Fibroblast of villous mesenchyme (primary cell): ENCODE results near the gene ANTKMT. TPM values are rescaled to one million over a fixed set of nuclear protein-coding genes. Genes with fewer than 3 reads are reported as not detected.

Experiments used
- DNase-seq: peaks from one replicate; pipeline ENCODE4 v3.0.0-alpha.2; 2010; ENCODE audit warnings: low read depth
- H3K4me3 ChIP-seq: 2 replicates; pipeline ENCODE4 v1.5.1; 2011; ENCODE audit warnings: low read depth, mild to moderate bottlenecking, low read length
- total RNA-seq: library from RNA; depleted of rRNA; stranded (reverse); fragments of >200 nt; gene quantifications from 2 replicates; pipeline ENCODE4 v1.2.3, GENCODE V29; 2012
- TF ChIP-seq, protein P1 (sequence below): IDR thresholded peaks from 2 replicates; pipeline ENCODE4 v1.5.1; 2012; ENCODE audit warnings: low read depth, mild to moderate bottlenecking, low read length; ENCODE audit not compliant: insufficient read depth

The ANTKMT gene
- total RNA-seq, 1 donor, result 19.4 TPM

DNA sequence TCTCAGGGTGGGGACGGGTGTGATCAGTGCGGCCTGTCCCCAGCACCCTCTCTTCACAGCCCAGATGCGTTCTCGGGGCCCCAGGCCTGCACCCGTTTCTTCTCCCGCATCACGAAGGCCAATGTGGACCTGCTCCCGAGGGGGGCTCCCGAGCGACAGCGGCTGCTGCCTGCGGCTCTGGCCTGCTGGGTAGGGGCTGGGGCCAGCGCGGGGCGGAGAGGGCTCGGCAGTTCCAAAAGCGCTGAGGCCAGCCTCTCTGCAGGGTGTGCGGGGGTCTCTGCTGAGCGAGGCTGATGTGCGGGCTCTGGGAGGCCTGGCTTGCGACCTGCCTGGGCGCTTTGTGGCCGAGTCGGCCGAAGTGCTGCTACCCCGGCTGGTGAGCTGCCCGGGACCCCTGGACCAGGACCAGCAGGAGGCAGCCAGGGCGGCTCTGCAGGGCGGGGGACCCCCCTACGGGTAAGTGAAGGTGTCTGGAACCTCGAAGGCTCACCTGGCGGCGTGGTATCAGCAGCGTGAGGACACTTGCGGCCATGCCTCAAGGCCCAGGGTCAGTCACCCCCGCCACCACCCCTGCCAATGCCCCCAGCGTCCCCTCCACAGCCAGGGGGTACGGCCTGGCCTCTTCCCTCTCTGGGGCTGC, 44.0 kb downstream of the ANTKMT start:
- TF ChIP-seq, protein P1, sequence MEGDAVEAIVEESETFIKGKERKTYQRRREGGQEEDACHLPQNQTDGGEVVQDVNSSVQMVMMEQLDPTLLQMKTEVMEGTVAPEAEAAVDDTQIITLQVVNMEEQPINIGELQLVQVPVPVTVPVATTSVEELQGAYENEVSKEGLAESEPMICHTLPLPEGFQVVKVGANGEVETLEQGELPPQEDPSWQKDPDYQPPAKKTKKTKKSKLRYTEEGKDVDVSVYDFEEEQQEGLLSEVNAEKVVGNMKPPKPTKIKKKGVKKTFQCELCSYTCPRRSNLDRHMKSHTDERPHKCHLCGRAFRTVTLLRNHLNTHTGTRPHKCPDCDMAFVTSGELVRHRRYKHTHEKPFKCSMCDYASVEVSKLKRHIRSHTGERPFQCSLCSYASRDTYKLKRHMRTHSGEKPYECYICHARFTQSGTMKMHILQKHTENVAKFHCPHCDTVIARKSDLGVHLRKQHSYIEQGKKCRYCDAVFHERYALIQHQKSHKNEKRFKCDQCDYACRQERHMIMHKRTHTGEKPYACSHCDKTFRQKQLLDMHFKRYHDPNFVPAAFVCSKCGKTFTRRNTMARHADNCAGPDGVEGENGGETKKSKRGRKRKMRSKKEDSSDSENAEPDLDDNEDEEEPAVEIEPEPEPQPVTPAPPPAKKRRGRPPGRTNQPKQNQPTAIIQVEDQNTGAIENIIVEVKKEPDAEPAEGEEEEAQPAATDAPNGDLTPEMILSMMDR, result no peak
- no peak overlapping the region for H3K4me3 ChIP-seq

DNA sequence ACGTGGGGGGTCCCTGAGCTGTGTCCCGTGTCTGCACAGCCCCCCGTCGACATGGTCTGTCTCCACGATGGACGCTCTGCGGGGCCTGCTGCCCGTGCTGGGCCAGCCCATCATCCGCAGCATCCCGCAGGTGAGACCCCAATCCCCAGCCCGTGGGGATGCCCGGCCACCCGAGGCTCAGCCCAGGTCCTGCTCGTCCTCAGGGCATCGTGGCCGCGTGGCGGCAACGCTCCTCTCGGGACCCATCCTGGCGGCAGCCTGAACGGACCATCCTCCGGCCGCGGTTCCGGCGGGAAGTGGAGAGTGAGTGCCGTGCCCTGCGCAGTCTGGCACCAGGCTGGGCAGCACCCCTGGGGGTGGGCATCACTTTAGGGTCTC, 44.5 kb downstream of the ANTKMT start:
- TF ChIP-seq, protein P1, result no peak
- H3K4me3 ChIP-seq, result no peak overlapping the region
- no peak for DNase-seq

More for the DNA sequence above, 44.0 kb downstream of the ANTKMT start:
- DNase-seq, result no peak

DNA sequence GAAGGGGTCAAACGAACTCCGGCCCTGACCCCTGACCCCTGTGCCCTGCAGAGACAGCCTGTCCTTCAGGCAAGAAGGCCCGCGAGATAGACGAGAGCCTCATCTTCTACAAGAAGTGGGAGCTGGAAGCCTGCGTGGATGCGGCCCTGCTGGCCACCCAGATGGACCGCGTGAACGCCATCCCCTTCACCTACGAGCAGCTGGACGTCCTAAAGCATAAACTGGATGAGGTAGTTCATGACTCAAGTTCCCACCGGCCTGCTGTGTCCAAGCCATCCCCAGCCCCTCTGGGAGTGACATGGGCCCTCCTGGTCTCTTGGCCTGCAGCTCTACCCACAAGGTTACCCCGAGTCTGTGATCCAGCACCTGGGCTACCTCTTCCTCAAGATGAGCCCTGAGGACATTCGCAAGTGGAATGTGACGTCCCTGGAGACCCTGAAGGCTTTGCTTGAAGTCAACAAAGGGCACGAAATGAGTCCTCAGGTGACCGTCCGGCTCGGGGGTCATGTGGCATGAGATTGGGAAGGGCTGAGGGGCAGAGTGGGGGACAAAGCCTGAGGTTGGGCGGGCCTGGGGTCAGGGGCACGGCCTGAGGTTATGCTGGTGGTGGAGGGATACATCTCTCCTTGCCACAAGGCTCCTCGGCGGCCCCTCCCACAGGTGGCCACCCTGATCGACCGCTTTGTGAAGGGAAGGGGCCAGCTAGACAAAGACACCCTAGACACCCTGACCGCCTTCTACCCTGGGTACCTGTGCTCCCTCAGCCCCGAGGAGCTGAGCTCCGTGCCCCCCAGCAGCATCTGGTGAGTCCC, 45.3 kb downstream of the ANTKMT start:
- no peak for DNase-seq
- no peak overlapping the region for H3K4me3 ChIP-seq
- TF ChIP-seq, protein P1, result no peak

DNA sequence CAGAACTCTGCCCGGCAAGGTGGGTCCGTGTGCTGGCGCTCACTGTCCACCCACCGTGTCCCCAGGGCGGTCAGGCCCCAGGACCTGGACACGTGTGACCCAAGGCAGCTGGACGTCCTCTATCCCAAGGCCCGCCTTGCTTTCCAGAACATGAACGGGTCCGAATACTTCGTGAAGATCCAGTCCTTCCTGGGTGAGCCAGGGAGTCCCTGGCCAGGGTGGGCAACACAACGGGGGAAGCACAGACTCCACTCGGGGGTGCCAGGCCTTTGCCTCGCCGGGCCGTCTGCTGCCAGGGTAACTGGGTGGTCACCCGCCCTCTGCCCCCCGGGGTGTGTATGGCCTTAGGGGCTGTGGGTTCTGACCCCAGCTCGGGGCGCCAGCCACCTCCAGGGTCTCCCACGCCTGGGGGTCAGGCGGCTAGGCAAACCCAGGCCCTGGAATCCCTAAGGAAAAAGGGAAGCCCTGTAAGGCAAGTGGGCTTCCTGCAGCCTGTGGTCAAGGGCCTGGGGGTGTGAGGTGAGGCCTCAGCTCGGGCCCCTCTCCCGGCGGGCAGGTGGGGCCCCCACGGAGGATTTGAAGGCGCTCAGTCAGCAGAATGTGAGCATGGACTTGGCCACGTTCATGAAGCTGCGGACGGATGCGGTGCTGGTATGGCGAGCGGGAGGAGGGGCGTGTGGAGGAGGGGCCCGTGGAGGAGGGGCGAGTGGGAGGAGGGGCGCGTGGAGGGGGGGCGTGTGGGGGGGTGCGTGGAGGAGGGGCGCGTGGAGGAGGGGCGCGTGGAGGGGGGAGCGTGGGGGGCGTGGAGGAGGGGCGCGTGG, 46.1 kb downstream of the ANTKMT start:
- TF ChIP-seq, protein P1, result no peak
- H3K4me3 ChIP-seq, result no peak overlapping the region
- no peak for DNase-seq

DNA sequence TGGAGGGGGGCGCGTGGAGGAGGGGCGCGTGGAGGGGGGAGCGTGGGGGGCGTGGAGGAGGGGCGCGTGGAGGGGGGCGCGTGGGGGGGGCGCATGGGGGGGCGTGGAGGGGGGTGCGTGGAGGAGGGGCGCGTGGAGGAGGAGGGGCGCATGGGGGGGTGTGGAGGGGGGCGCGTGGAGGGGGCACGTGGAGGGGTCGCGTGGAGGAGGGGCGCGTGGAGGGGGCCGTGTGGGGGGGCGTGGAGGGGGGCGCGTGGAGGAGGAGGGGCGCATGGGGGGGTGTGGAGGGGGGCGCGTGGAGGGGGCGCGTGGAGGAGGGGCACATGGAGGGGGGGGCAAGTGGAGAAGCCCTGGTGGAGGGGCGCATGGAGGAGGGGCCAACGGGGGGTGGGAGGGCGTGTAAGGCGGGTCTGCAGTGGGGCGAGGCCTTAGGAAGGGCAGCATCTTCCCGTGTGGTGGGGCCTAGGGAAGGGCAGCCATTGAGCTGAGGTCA, 46.8 kb downstream of the ANTKMT start:
- no peak for DNase-seq
- TF ChIP-seq, protein P1, result no peak
- H3K4me3 ChIP-seq, result no peak overlapping the region

DNA sequence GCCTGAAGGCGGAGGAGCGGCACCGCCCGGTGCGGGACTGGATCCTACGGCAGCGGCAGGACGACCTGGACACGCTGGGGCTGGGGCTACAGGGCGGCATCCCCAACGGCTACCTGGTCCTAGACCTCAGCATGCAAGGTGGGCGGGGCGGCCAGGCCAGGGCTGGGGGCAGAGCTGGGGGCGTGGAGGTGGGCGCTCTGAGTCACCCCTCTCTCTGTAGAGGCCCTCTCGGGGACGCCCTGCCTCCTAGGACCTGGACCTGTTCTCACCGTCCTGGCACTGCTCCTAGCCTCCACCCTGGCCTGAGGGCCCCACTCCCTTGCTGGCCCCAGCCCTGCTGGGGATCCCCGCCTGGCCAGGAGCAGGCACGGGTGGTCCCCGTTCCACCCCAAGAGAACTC, 47.5 kb downstream of the ANTKMT start:
- TF ChIP-seq, protein P1, result no peak
- no peak for DNase-seq

More for the DNA sequence above, 47.5 kb downstream of the ANTKMT start:
- H3K4me3 ChIP-seq, result no peak overlapping the region
